Gastrocnemius medialis (tissue), 4 donors: ENCODE measurements around the gene KCNQ1. TPM values are rescaled to one million over a fixed set of nuclear protein-coding genes. Genes with fewer than 3 reads are reported as not detected.
A peak's percentile ranks its signal among the peaks of the same experiment; 100 is the strongest.

Source experiments
- ATAC-seq, 2 donors: fragments of 150-250 bp; one replicate each; pipeline ENCODE4 v1.9.1; 2016
- DNase-seq, 2 donors: peaks; one replicate each; pipeline ENCODE4 v3.0.0-alpha.2; 2019
- H3K27ac ChIP-seq, 4 donors: fragments of 200-600 bp; sonication (generic); 1 replicate in 1 of 4; 2 replicates in 3 of 4; pipeline ENCODE4 v1.5.1; 2016 to 2018; ENCODE audit warnings: mild to moderate bottlenecking in 2 of 4, moderate library complexity in 1 of 4
- H3K27me3 ChIP-seq, 3 donors: fragments of 200-600 bp; sonication (generic) in 2 of 3; 1 replicate in 1 of 3; 2 replicates in 2 of 3; pipeline versions ENCODE4 v1.5.1 to v1.6.0; 2016 to 2019; ENCODE audit warnings: mild to moderate bottlenecking in 1 of 3, moderate library complexity in 1 of 3
- H3K36me3 ChIP-seq, 2 donors: fragments of 200-600 bp; sonication (generic) in 1 of 2; one replicate each; pipeline ENCODE4 v1.5.1; 2017 to 2018
- H3K4me1 ChIP-seq, 2 donors: fragments of 200-600 bp; sonication (generic) in 1 of 2; one replicate each; pipeline ENCODE4 v1.5.1; 2016 to 2017; ENCODE audit warnings: mild to moderate bottlenecking in 2 of 2
- H3K4me3 ChIP-seq, 4 donors: fragments of 200-600 bp; sonication (generic) in 3 of 4; 1 replicate in 1 of 4; 2 replicates in 3 of 4; pipeline ENCODE4 v1.5.1; 2016 to 2019; ENCODE audit warnings: mild to moderate bottlenecking in 2 of 4
- H3K9me3 ChIP-seq, 3 donors: fragments of 200-600 bp; sonication (generic) in 2 of 3; 1 replicate in 1 of 3; 2 replicates in 2 of 3; pipeline ENCODE4 v1.5.1; 2016 to 2019
- CTCF ChIP-seq, 5 experiments: fragments of 450-650 bp in 3 of 5; fragments of 200-600 bp in 2 of 5; sonication (generic) in 2 of 5; IDR thresholded peaks in 4 of 5; conservative IDR thresholded peaks in 1 of 5; 1 replicate in 4 of 5; 2 replicates in 1 of 5; pipeline ENCODE4 v1.5.1; 2016 to 2019; ENCODE audit warnings: antibody characterized with exemption in 5 of 5, mild to moderate bottlenecking in 3 of 5, moderate library complexity in 3 of 5
- POLR2A ChIP-seq, 2 donors: fragments of 450-650 bp; IDR thresholded peaks; one replicate each; pipeline ENCODE4 v1.6.1; 2017; ENCODE audit warnings: antibody characterized with exemption in 2 of 2, mild to moderate bottlenecking in 2 of 2, moderate library complexity in 2 of 2
- in situ Hi-C, 4 donors: fragments of 200-750 bp; cut with MboI; loops; one replicate each; pipeline versions ENCODE4 v1.15.0 to v1.8.0; 2017; ENCODE audit warnings: low sequenced_read_pairs in 4 of 4
- intact Hi-C: fragments of 100-400 bp; cut with DNase I; formaldehyde crosslinking; loops from one replicate; pipeline ENCODE4 v1.15.1; 2023; ENCODE audit warnings: low total_unique reads
- total RNA-seq, 4 donors: library from RNA; depleted of rRNA; stranded (reverse); fragments of >200 nt; gene quantifications; one replicate each; pipeline versions ENCODE4 v1.1.0 to v1.2.3, GENCODE V29; 2016

Gene KCNQ1
- total RNA-seq, 4 donors from 2014 or later: 0.15 to 1.00 (median 0.67) TPM

- Histone ChIP-seq H3K27me3 (no peaks in the 10 kb centered on the region), H3K36me3 (no peaks in the 10 kb centered on the region), H3K27ac (peak overlapping the region; percentile 82 to 96 (median 87)), H3K9me3 (no peaks in the 10 kb centered on the region), H3K4me3 (peak overlapping the region; percentile 24 to 51 (median 42)), H3K4me1 (peaks cover 24 to 27% of the 10 kb centered on the region in 2 donors)
- TF ChIP-seq POLR2A (IDR thresholded peaks at IDR 0.05) (no peak), CTCF (IDR thresholded peaks at IDR 0.05 in 4 of 5, conservative IDR thresholded peaks at IDR 0.05 in 1 of 5) (peak; percentile 28 to 44 (median 41))
- in situ Hi-C loops (no loop called here), intact Hi-C loops (loop anchor here (1.0 to 10.0 kb wide), 4 partner anchors 79 to 454 kb away; partner anchors contain the start of gene CDKN1C)
- DNase-seq: peak; percentile 89 to 95
- peak; percentile 94 to 96 for ATAC-seq
Observed at GRCh38 chr11:2778630-2779498, 334.1 kb downstream of the KCNQ1 start.

GRCh38 chr11:2779499-2779980 is 334.7 kb downstream of the KCNQ1 start:
- TF ChIP-seq CTCF (IDR thresholded peaks at IDR 0.05 in 4 of 5, conservative IDR thresholded peaks at IDR 0.05 in 1 of 5) (no peak), POLR2A (IDR thresholded peaks at IDR 0.05) (no peak)

GRCh38 chr11:2779981-2780849 is 335.4 kb downstream of the KCNQ1 start:
- Histone ChIP-seq H3K27ac (peak overlapping the region in 1 of 4 donors; percentile 91), H3K4me3 (no peak overlapping the region), H3K9me3 (no peaks in the 10 kb centered on the region), H3K36me3 (no peaks in the 10 kb centered on the region), H3K27me3 (no peaks in the 10 kb centered on the region), H3K4me1 (peaks cover 24 to 27% of the 10 kb centered on the region in 2 donors)
- intact Hi-C loops: loop anchor here (1.0 to 10.0 kb wide), 4 partner anchors 80 to 455 kb away; partner anchors contain the start of gene CDKN1C
- DNase-seq (peak; percentile 2 to 12), ATAC-seq (no peak)
- in situ Hi-C loops: no loop called here
- TF ChIP-seq POLR2A (IDR thresholded peaks at IDR 0.05): no peak
- TF ChIP-seq CTCF (IDR thresholded peaks at IDR 0.05 in 4 of 5, conservative IDR thresholded peaks at IDR 0.05 in 1 of 5): no peak

More at GRCh38 chr11:2779499-2779980, 334.7 kb downstream of the KCNQ1 start:
- Histone ChIP-seq H3K36me3 (no peaks in the 10 kb centered on the region), H3K27ac (peak overlapping the region; percentile 82 to 96 (median 87)), H3K4me3 (no peak overlapping the region), H3K9me3 (no peaks in the 10 kb centered on the region), H3K4me1 (peaks cover 24 to 27% of the 10 kb centered on the region in 2 donors), H3K27me3 (no peaks in the 10 kb centered on the region)
- DNase-seq: no peak
- ATAC-seq: no peak
- intact Hi-C loops (loop anchor here (1.0 to 10.0 kb wide), 4 partner anchors 79 to 455 kb away; partner anchors contain the start of gene CDKN1C), in situ Hi-C loops (no loop called here)

- TF ChIP-seq CTCF (IDR thresholded peaks at IDR 0.05 in 4 of 5, conservative IDR thresholded peaks at IDR 0.05 in 1 of 5) (no peak), POLR2A (IDR thresholded peaks at IDR 0.05) (no peak)
- intact Hi-C loops (no loop called here), in situ Hi-C loops (no loop called here)
- Histone ChIP-seq H3K27ac (no peak overlapping the region), H3K9me3 (no peaks in the 10 kb centered on the region), H3K4me3 (no peak overlapping the region), H3K27me3 (no peaks in the 10 kb centered on the region), H3K4me1 (peaks cover 24 to 27% of the 10 kb centered on the region in 2 donors), H3K36me3 (no peaks in the 10 kb centered on the region)
- no peak for DNase-seq
- ATAC-seq: no peak
Observed at GRCh38 chr11:2780850-2781407, 336.1 kb downstream of the KCNQ1 start.
